Gastrocnemius medialis (tissue), 4 donors: Measurements from ENCODE around the gene BCL2L2.

Experiments used
- POLR2A ChIP-seq, 2 donors: fragments of 450-650 bp; IDR thresholded peaks; one replicate each; pipeline ENCODE4 v1.6.1; 2017; ENCODE audit warnings: antibody characterized with exemption in 2 of 2, mild to moderate bottlenecking in 2 of 2, moderate library complexity in 2 of 2
- TF ChIP-seq, protein P1 (sequence below), 5 experiments: fragments of 450-650 bp in 3 of 5; fragments of 200-600 bp in 2 of 5; sonication (generic) in 2 of 5; IDR thresholded peaks in 4 of 5; conservative IDR thresholded peaks in 1 of 5; 1 replicate in 4 of 5; 2 replicates in 1 of 5; pipeline ENCODE4 v1.5.1; 2016 to 2019; ENCODE audit warnings: antibody characterized with exemption in 5 of 5, mild to moderate bottlenecking in 3 of 5, moderate library complexity in 3 of 5

DNA sequence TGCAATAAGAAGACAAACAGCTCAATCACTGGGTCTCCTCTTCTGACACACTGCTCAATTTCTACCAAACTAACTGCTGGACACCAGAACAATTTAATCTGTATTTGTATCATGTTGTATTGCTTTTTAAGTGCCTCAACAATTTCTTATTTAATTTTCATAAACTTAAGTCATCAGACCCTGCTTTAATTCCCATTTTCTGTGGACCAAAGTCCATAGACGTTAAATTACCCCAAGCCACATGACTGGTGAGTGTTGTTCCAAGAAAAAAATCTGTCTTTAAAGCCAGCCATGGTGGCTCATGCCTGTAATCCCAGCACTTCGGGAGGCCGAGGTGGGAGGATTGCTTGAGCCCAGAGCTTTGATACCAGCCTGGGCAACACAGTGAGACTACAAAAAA lies 29.4 kb upstream of the BCL2L2 start:
- TF ChIP-seq, protein P1, sequence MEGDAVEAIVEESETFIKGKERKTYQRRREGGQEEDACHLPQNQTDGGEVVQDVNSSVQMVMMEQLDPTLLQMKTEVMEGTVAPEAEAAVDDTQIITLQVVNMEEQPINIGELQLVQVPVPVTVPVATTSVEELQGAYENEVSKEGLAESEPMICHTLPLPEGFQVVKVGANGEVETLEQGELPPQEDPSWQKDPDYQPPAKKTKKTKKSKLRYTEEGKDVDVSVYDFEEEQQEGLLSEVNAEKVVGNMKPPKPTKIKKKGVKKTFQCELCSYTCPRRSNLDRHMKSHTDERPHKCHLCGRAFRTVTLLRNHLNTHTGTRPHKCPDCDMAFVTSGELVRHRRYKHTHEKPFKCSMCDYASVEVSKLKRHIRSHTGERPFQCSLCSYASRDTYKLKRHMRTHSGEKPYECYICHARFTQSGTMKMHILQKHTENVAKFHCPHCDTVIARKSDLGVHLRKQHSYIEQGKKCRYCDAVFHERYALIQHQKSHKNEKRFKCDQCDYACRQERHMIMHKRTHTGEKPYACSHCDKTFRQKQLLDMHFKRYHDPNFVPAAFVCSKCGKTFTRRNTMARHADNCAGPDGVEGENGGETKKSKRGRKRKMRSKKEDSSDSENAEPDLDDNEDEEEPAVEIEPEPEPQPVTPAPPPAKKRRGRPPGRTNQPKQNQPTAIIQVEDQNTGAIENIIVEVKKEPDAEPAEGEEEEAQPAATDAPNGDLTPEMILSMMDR (IDR thresholded peaks at IDR 0.05 in 4 of 5, conservative IDR thresholded peaks at IDR 0.05 in 1 of 5) = no peak
- TF ChIP-seq POLR2A (IDR thresholded peaks at IDR 0.05) = no peak
